ENCODE measurements around the gene SRPK2.

SRPK2 gene

GRCh38 chr7:105118612-105119600, 269.8 kb downstream of the SRPK2 start:
- CTCF ChIA-PET = interaction anchor here (1.1 to 1.9 kb wide), 5 partner anchors 9 to 23 kb away, joined by 3 to 10 read pairs (median 3); no protein-coding TSS in a partner anchor
- Histone ChIP-seq H3K9me3 (ENCODE audit: control extremely low read depth in 1 of 5, control insufficient read depth in 4 of 5, insufficient read depth in 2 of 5, low read depth in 1 of 5, low read length in 4 of 5) (no peaks in the 10 kb centered on the region), H3K4me3 (ENCODE audit: control insufficient read depth in 1 of 7, extremely low read depth in 1 of 7, insufficient read depth in 4 of 7, low read depth in 2 of 7, low read length in 6 of 7) (peak overlapping the region in 1 of 7 experiments; percentile 20), H3K36me3 (ENCODE audit: control insufficient read depth in 4 of 4, insufficient read depth in 4 of 4, low read length in 3 of 4) (peaks cover 7 to 43% (median 18%) of the 10 kb centered on the region in 4 experiments), H3K4me1 (ENCODE audit: control extremely low read depth in 1 of 4, control insufficient read depth in 4 of 4, insufficient read depth in 4 of 4, low read length in 3 of 4) (peaks cover 11 to 15% (median 15%) of the 10 kb centered on the region in 4 experiments), H3K27ac (ENCODE audit: insufficient read depth in 1 of 2, low read depth in 1 of 2, low read length in 2 of 2, poor library complexity in 1 of 2, severe bottlenecking in 2 of 2) (no peak overlapping the region), H3K27me3 (replicated peaks in 2 of 5; ENCODE audit: control insufficient read depth in 4 of 5, insufficient read depth in 5 of 5, low read length in 4 of 5) (no peaks in the 10 kb centered on the region)
- POLR2A ChIA-PET = no interaction called here
- WGBS (ENCODE audit: insufficient coverage) = 65% methylated on average over 6 of the region's 9 CpGs
- DNase-seq = peak; percentile 4 to 60 (median 52)

DNA sequence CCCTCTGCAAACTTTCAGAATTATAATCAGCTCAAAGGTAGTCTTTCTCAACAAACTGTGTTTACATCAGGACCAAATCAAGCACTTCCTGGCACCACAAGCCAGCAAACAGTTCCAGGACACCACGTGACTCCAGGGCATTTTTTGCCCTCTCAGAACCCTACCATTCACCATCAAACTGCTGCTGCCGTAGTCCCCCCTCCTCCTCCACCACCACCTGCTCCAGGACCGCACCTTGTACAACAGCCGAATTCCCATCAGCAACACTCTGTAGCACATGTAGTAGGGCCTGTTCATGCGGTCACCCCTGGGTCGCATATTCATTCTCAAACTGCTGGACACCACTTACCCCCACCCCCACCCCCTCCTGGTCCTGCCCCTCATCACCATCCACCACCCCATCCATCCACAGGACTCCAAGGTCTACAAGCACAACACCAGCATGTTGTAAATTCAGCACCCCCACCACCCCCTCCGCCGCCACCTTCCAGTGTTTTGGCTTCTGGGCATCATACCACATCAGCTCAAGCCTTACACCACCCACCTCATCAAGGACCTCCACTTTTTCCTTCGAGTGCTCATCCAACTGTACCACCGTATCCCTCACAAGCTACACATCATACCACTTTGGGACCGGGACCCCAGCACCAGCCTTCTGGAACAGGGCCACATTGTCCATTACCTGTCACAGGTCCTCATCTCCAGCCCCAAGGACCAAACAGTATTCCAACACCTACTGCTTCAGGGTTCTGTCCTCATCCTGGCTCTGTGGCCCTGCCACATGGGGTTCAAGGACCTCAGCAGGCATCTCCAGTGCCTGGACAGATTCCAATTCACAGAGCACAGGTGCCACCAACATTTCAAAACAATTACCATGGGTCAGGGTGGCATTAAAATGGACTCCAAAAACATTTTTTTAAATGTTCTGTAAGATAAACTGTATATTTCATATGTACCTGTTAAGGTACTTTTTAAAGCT, 276.0 kb downstream of the SRPK2 start:
- ChIA-PET POLR2A (no interaction called here), CTCF (no interaction called here)
- no peak for DNase-seq
- H3K27me3 ChIP-seq (replicated peaks in 2 of 5; ENCODE audit: control insufficient read depth in 4 of 5, insufficient read depth in 5 of 5, low read length in 4 of 5) = no peaks in the 10 kb centered on the region
- H3K27ac ChIP-seq (ENCODE audit: insufficient read depth in 1 of 2, low read depth in 1 of 2, low read length in 2 of 2, poor library complexity in 1 of 2, severe bottlenecking in 2 of 2) = no peak overlapping the region
- H3K9me3 ChIP-seq (ENCODE audit: control extremely low read depth in 1 of 5, control insufficient read depth in 4 of 5, insufficient read depth in 2 of 5, low read depth in 1 of 5, low read length in 4 of 5) = no peaks in the 10 kb centered on the region
- H3K4me3 ChIP-seq (ENCODE audit: control insufficient read depth in 1 of 7, extremely low read depth in 1 of 7, insufficient read depth in 4 of 7, low read depth in 2 of 7, low read length in 6 of 7) = no peak overlapping the region
- 95% methylated on average over 9 of the region's 11 CpGs for WGBS (ENCODE audit: insufficient coverage)
- H3K4me1 ChIP-seq (ENCODE audit: control extremely low read depth in 1 of 4, control insufficient read depth in 4 of 4, insufficient read depth in 4 of 4, low read length in 3 of 4) = no peaks in the 10 kb centered on the region
- H3K36me3 ChIP-seq (ENCODE audit: control insufficient read depth in 4 of 4, insufficient read depth in 4 of 4, low read length in 3 of 4) = peaks cover 30 to 84% (median 58%) of the 10 kb centered on the region in 4 experiments

- no peak for DNase-seq
- WGBS (ENCODE audit: insufficient coverage) = 93% methylated on average over 8 of the region's 9 CpGs
- CTCF ChIA-PET = no interaction called here
Measured at GRCh38 chr7:105107458-105107857, 281.3 kb downstream of the SRPK2 start.

GRCh38 chr7:105106473-105106872, 282.2 kb downstream of the SRPK2 start:
- Histone ChIP-seq H3K36me3 (ENCODE audit: control insufficient read depth in 4 of 4, insufficient read depth in 4 of 4, low read length in 3 of 4) (peaks cover 27 to 78% (median 57%) of the 10 kb centered on the region in 4 experiments), H3K9me3 (ENCODE audit: control extremely low read depth in 1 of 5, control insufficient read depth in 4 of 5, insufficient read depth in 2 of 5, low read depth in 1 of 5, low read length in 4 of 5) (no peaks in the 10 kb centered on the region), H3K4me3 (ENCODE audit: control insufficient read depth in 1 of 7, extremely low read depth in 1 of 7, insufficient read depth in 4 of 7, low read depth in 2 of 7, low read length in 6 of 7) (no peak overlapping the region), H3K4me1 (ENCODE audit: control extremely low read depth in 1 of 4, control insufficient read depth in 4 of 4, insufficient read depth in 4 of 4, low read length in 3 of 4) (no peaks in the 10 kb centered on the region), H3K27me3 (replicated peaks in 2 of 5; ENCODE audit: control insufficient read depth in 4 of 5, insufficient read depth in 5 of 5, low read length in 4 of 5) (no peaks in the 10 kb centered on the region), H3K27ac (ENCODE audit: insufficient read depth in 1 of 2, low read depth in 1 of 2, low read length in 2 of 2, poor library complexity in 1 of 2, severe bottlenecking in 2 of 2) (no peak overlapping the region)
- no peak for DNase-seq
- ChIA-PET POLR2A (no interaction called here), CTCF (no interaction called here)
- 90% methylated on average over 2 of the region's 6 CpGs for WGBS (ENCODE audit: insufficient coverage)

More at GRCh38 chr7:105107458-105107857, 281.3 kb downstream of the SRPK2 start:
- no peak overlapping the region for H3K4me3 ChIP-seq (ENCODE audit: control insufficient read depth in 1 of 7, extremely low read depth in 1 of 7, insufficient read depth in 4 of 7, low read depth in 2 of 7, low read length in 6 of 7)
- H3K36me3 ChIP-seq (ENCODE audit: control insufficient read depth in 4 of 4, insufficient read depth in 4 of 4, low read length in 3 of 4) = peaks cover 37 to 84% (median 63%) of the 10 kb centered on the region in 4 experiments
- no peaks in the 10 kb centered on the region for H3K9me3 ChIP-seq (ENCODE audit: control extremely low read depth in 1 of 5, control insufficient read depth in 4 of 5, insufficient read depth in 2 of 5, low read depth in 1 of 5, low read length in 4 of 5)
- H3K27ac ChIP-seq (ENCODE audit: insufficient read depth in 1 of 2, low read depth in 1 of 2, low read length in 2 of 2, poor library complexity in 1 of 2, severe bottlenecking in 2 of 2) = no peak overlapping the region
- POLR2A ChIA-PET = no interaction called here
- H3K4me1 ChIP-seq (ENCODE audit: control extremely low read depth in 1 of 4, control insufficient read depth in 4 of 4, insufficient read depth in 4 of 4, low read length in 3 of 4) = no peaks in the 10 kb centered on the region
- H3K27me3 ChIP-seq (replicated peaks in 2 of 5; ENCODE audit: control insufficient read depth in 4 of 5, insufficient read depth in 5 of 5, low read length in 4 of 5) = no peaks in the 10 kb centered on the region

DNA sequence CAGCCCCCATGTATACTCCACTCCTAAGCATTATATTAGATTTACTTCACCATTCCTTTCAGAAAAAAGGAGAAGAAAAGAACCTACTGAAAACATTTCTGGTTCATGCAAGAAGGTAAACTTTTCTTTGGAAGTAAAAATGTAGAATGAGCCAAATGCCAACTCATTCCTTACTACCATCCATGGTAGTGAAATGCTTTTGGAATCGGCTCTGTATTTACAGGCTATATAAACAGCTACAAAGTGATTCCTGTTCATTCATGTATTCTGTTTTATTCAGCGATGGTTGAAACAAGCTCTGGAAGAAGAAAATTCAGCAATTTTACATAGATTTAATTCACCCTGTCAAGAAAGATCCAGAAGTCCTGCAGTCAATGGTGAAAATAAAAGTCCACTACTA, 283.1 kb downstream of the SRPK2 start:
- POLR2A ChIA-PET = no interaction called here
- no peak for DNase-seq
- no peak overlapping the region for H3K27ac ChIP-seq (ENCODE audit: insufficient read depth in 1 of 2, low read depth in 1 of 2, low read length in 2 of 2, poor library complexity in 1 of 2, severe bottlenecking in 2 of 2)
- CTCF ChIA-PET = interaction anchor here (0.7 to 1.1 kb wide), 2 partner anchors 14 to 40 kb away, joined by 3 read pairs; no protein-coding TSS in a partner anchor
- H3K9me3 ChIP-seq (ENCODE audit: control extremely low read depth in 1 of 5, control insufficient read depth in 4 of 5, insufficient read depth in 2 of 5, low read depth in 1 of 5, low read length in 4 of 5) = no peaks in the 10 kb centered on the region
- peaks cover 28 to 73% (median 54%) of the 10 kb centered on the region in 4 experiments for H3K36me3 ChIP-seq (ENCODE audit: control insufficient read depth in 4 of 4, insufficient read depth in 4 of 4, low read length in 3 of 4)
- H3K27me3 ChIP-seq (replicated peaks in 2 of 5; ENCODE audit: control insufficient read depth in 4 of 5, insufficient read depth in 5 of 5, low read length in 4 of 5) = no peaks in the 10 kb centered on the region
- no peak overlapping the region for H3K4me3 ChIP-seq (ENCODE audit: control insufficient read depth in 1 of 7, extremely low read depth in 1 of 7, insufficient read depth in 4 of 7, low read depth in 2 of 7, low read length in 6 of 7)
- H3K4me1 ChIP-seq (ENCODE audit: control extremely low read depth in 1 of 4, control insufficient read depth in 4 of 4, insufficient read depth in 4 of 4, low read length in 3 of 4) = no peaks in the 10 kb centered on the region
- 100% methylated on average over 1 of the region's 2 CpGs for WGBS (ENCODE audit: insufficient coverage)

- ChIA-PET POLR2A (no interaction called here), CTCF (no interaction called here)
- Histone ChIP-seq H3K27ac (ENCODE audit: insufficient read depth in 1 of 2, low read depth in 1 of 2, low read length in 2 of 2, poor library complexity in 1 of 2, severe bottlenecking in 2 of 2) (no peak overlapping the region), H3K36me3 (ENCODE audit: control insufficient read depth in 4 of 4, insufficient read depth in 4 of 4, low read length in 3 of 4) (peaks cover 14 to 74% (median 46%) of the 10 kb centered on the region in 4 experiments), H3K27me3 (replicated peaks in 2 of 5; ENCODE audit: control insufficient read depth in 4 of 5, insufficient read depth in 5 of 5, low read length in 4 of 5) (no peaks in the 10 kb centered on the region), H3K9me3 (ENCODE audit: control extremely low read depth in 1 of 5, control insufficient read depth in 4 of 5, insufficient read depth in 2 of 5, low read depth in 1 of 5, low read length in 4 of 5) (no peaks in the 10 kb centered on the region), H3K4me1 (ENCODE audit: control extremely low read depth in 1 of 4, control insufficient read depth in 4 of 4, insufficient read depth in 4 of 4, low read length in 3 of 4) (no peaks in the 10 kb centered on the region), H3K4me3 (ENCODE audit: control insufficient read depth in 1 of 7, extremely low read depth in 1 of 7, insufficient read depth in 4 of 7, low read depth in 2 of 7, low read length in 6 of 7) (no peak overlapping the region)
- no peak for DNase-seq
- 100% methylated on average over 1 of the region's 4 CpGs for WGBS (ENCODE audit: insufficient coverage)
Measured at GRCh38 chr7:105102557-105103352, 286.0 kb downstream of the SRPK2 start.
